OCI-LY7 (cell line): Measurements from ENCODE around the gene IL1RN.

ENCODE experiments used
- CTCF ChIP-seq: fragments of 200-600 bp; sonication (generic); conservative IDR thresholded peaks from 2 replicates; pipeline ENCODE4 v1.5.1; 2014; ENCODE audit warnings: mild to moderate bottlenecking, antibody characterized with exemption, low read length, moderate library complexity, mixed read lengths
- EZH2phosphoT487 ChIP-seq: fragments of 200-600 bp; sonication (generic); IDR thresholded peaks from 2 replicates; pipeline ENCODE4 v1.6.1; 2018; ENCODE audit warnings: low read depth, borderline replicate concordance, mild to moderate bottlenecking, mixed run types, antibody characterized with exemption, low read length, moderate library complexity, mixed read lengths

- TF ChIP-seq CTCF = no peak
- TF ChIP-seq EZH2phosphoT487 = no peak
Observed at GRCh38 chr2:113131352-113132185, 4.2 kb downstream of the IL1RN start.
